WTC11 (cell line): Measurements from ENCODE around the gene AMN. TPM values are rescaled to one million over a fixed set of nuclear protein-coding genes. Genes with fewer than 3 reads are reported as not detected.

Experiments
- ATAC-seq: fragments of 200-7000 bp; cut with Tn5 transposase; 2 replicates; pipeline ENCODE4 v1.10.0; 2021; ENCODE audit warnings: mild to moderate bottlenecking, moderate library complexity
- CTCF ChIA-PET: fragments of 300-600 bp; sonication (Branson Sonifier 250); formaldehyde crosslinking; loops from one replicate; lab custom pipeline; 2021; ENCODE audit warnings: antibody characterized with exemption; lab: Charles Lee
- POLR2A ChIA-PET: fragments of 350-600 bp; sonication (Branson Sonifier 250); formaldehyde crosslinking; loops from one replicate; lab custom pipeline; 2021; ENCODE audit warnings: antibody characterized with exemption; lab: Charles Lee
- DNase-seq: peaks from one replicate; pipeline ENCODE4 v3.0.0; 2021; ENCODE audit warnings: low spot score
- H3K27ac Mint-ChIP-seq: 2 replicates; pipeline ENCODE4 v1.8.0; 2021; ENCODE audit warnings: mixed read lengths
- H3K27me3 Mint-ChIP-seq: 2 replicates; pipeline ENCODE4 v1.8.0; 2021; ENCODE audit warnings: low read depth, mild to moderate bottlenecking, moderate library complexity, mixed read lengths
- H3K36me3 Mint-ChIP-seq: 2 replicates; pipeline ENCODE4 v1.8.0; 2021; ENCODE audit warnings: mixed read lengths
- H3K4me1 Mint-ChIP-seq: 2 replicates; pipeline ENCODE4 v1.8.0; 2022; ENCODE audit warnings: mixed read lengths
- H3K4me3 Mint-ChIP-seq: 2 replicates; pipeline ENCODE4 v1.8.0; 2021; ENCODE audit warnings: mild to moderate bottlenecking, moderate library complexity, mixed read lengths
- H3K9me3 Mint-ChIP-seq: 2 replicates; pipeline ENCODE4 v1.8.0; 2021; ENCODE audit warnings: mixed read lengths
- ATF6 ChIP-seq: sonication (generic); formaldehyde crosslinking; IDR thresholded peaks from 2 replicates; pipeline ENCODE4 v1.8.1; 2023; ENCODE audit warnings: mild to moderate bottlenecking, missing genetic modification reagents
- CBFB ChIP-seq: sonication (generic); formaldehyde crosslinking; IDR thresholded peaks from 2 replicates; pipeline ENCODE4 v1.8.1; 2022; ENCODE audit warnings: mild to moderate bottlenecking, low read depth, missing genetic modification reagents
- ELF4 ChIP-seq: sonication (generic); formaldehyde crosslinking; IDR thresholded peaks from 2 replicates; pipeline ENCODE4 v1.8.1; 2022; ENCODE audit warnings: low read depth, mild to moderate bottlenecking, moderate library complexity, missing genetic modification reagents
- ESRRA ChIP-seq: sonication (generic); formaldehyde crosslinking; IDR thresholded peaks from 2 replicates; pipeline ENCODE4 v1.8.1; 2022; ENCODE audit warnings: mild to moderate bottlenecking, missing genetic modification reagents, borderline replicate concordance
- GABPB1 ChIP-seq: sonication (generic); formaldehyde crosslinking; IDR thresholded peaks from 2 replicates; pipeline ENCODE4 v1.8.1; 2023; ENCODE audit warnings: mild to moderate bottlenecking, missing genetic modification reagents
- GRHL2 ChIP-seq: fragments of 250-450 bp; sonication (Bioruptor Pico); IDR thresholded peaks from 2 replicates; pipeline ENCODE4 v1.8.0; 2022; ENCODE audit warnings: mild to moderate bottlenecking, moderate library complexity; ENCODE audit not compliant: insufficient replicate concordance, severe bottlenecking
- GTF2I ChIP-seq: fragments of 250-450 bp; sonication (Bioruptor Pico); conservative IDR thresholded peaks from 2 replicates; pipeline ENCODE4 v1.4.0; 2021; ENCODE audit warnings: mild to moderate bottlenecking
- MYBL2 ChIP-seq: sonication (generic); formaldehyde crosslinking; IDR thresholded peaks from 2 replicates; pipeline ENCODE4 v1.8.1; 2023; ENCODE audit warnings: mild to moderate bottlenecking, moderate library complexity, missing genetic modification reagents
- NFATC4 ChIP-seq: fragments of 250-450 bp; sonication (Bioruptor Pico); IDR thresholded peaks from 2 replicates; pipeline ENCODE4 v1.9.0; 2021; ENCODE audit warnings: mild to moderate bottlenecking
- NFYB ChIP-seq: sonication (generic); formaldehyde crosslinking; conservative IDR thresholded peaks from 2 replicates; pipeline ENCODE4 v1.8.0; 2022; ENCODE audit warnings: low read depth, missing genetic modification reagents
- NR2C2 ChIP-seq: sonication (generic); formaldehyde crosslinking; IDR thresholded peaks from 2 replicates; pipeline ENCODE4 v1.8.0; 2022; ENCODE audit warnings: mild to moderate bottlenecking, missing genetic modification reagents
- NR3C1 ChIP-seq: sonication (generic); formaldehyde crosslinking; conservative IDR thresholded peaks from 2 replicates; pipeline ENCODE4 v1.8.1; 2023; ENCODE audit warnings: low read depth, mild to moderate bottlenecking, missing genetic modification reagents
- PRRX2 ChIP-seq: fragments of 250-450 bp; sonication (Bioruptor Pico); IDR thresholded peaks from 2 replicates; pipeline ENCODE4 v1.8.0; 2021; ENCODE audit warnings: mild to moderate bottlenecking
- SP1 ChIP-seq: sonication (generic); formaldehyde crosslinking; conservative IDR thresholded peaks from 2 replicates; pipeline ENCODE4 v1.8.1; 2022; ENCODE audit warnings: missing genetic modification reagents
- TP53 ChIP-seq: sonication (generic); formaldehyde crosslinking; IDR thresholded peaks from 2 replicates; pipeline ENCODE4 v1.8.1; 2023; ENCODE audit warnings: mild to moderate bottlenecking, missing genetic modification reagents
- ZNF121 ChIP-seq: sonication (generic); formaldehyde crosslinking; IDR thresholded peaks from 2 replicates; pipeline ENCODE4 v1.8.0; 2023; ENCODE audit warnings: missing genetic modification reagents
- ZNF219 ChIP-seq: sonication (generic); formaldehyde crosslinking; IDR thresholded peaks from 2 replicates; pipeline ENCODE4 v1.8.0; 2023; ENCODE audit warnings: missing genetic modification reagents, mild to moderate bottlenecking, borderline replicate concordance
- ZNF512 ChIP-seq: sonication (generic); formaldehyde crosslinking; IDR thresholded peaks from 2 replicates; pipeline ENCODE4 v1.8.1; 2022; ENCODE audit warnings: missing genetic modification reagents, borderline replicate concordance
- total RNA-seq: library from RNA; stranded (reverse); gene quantifications from 3 replicates; pipeline ENCODE4 v1.2.3, GENCODE V29; 2021
- TF ChIP-seq, protein P1 (sequence below): sonication (generic); formaldehyde crosslinking; IDR thresholded peaks from 2 replicates; pipeline ENCODE4 v1.8.1; 2022; ENCODE audit warnings: mild to moderate bottlenecking, missing genetic modification reagents, moderate library complexity, borderline replicate concordance
- TF ChIP-seq, protein P2 (sequence below): sonication (generic); formaldehyde crosslinking; conservative IDR thresholded peaks from 2 replicates; pipeline ENCODE4 v1.8.1; 2022; ENCODE audit warnings: mild to moderate bottlenecking, missing genetic modification reagents
- TF ChIP-seq, protein P3 (sequence below): sonication (generic); formaldehyde crosslinking; IDR thresholded peaks from 2 replicates; pipeline ENCODE4 v1.8.0; 2023; ENCODE audit warnings: missing genetic modification reagents
- TF ChIP-seq, protein P4 (sequence below): sonication (generic); formaldehyde crosslinking; conservative IDR thresholded peaks from 2 replicates; pipeline ENCODE4 v1.8.1; 2023; ENCODE audit warnings: mild to moderate bottlenecking, low read depth, missing genetic modification reagents, moderate library complexity
- TF ChIP-seq, protein P5 (sequence below): sonication (generic); formaldehyde crosslinking; IDR thresholded peaks from 2 replicates; pipeline ENCODE4 v1.8.0; 2022; ENCODE audit warnings: mild to moderate bottlenecking, missing genetic modification reagents
- TF ChIP-seq, protein P6 (sequence below): fragments of 250-450 bp; sonication (Bioruptor Pico); IDR thresholded peaks from 2 replicates; pipeline ENCODE4 v1.9.0; 2021; ENCODE audit warnings: mild to moderate bottlenecking, borderline replicate concordance

The AMN gene
- total RNA-seq, 1 experiment from 2014 or later, result 2.8 TPM

GRCh38 chr14:102873546-102874061, 48.9 kb upstream of the AMN start:
- DNase-seq (no peak), ATAC-seq (no peak)
- no peaks in the 10 kb centered on the region for H3K9me3 Mint-ChIP-seq
- no peaks in the 10 kb centered on the region for H3K36me3 Mint-ChIP-seq
- no peaks in the 10 kb centered on the region for H3K4me1 Mint-ChIP-seq
- no peak overlapping the region for H3K27ac Mint-ChIP-seq
- no peak overlapping the region for H3K4me3 Mint-ChIP-seq
- TF ChIP-seq NR3C1 (CRISPR knock-in tag) (no peak), ATF6 (CRISPR knock-in tag) (no peak), GRHL2 (CRISPR knock-in tag) (no peak), TP53 (no peak), NFATC4 (CRISPR knock-in tag) (no peak), NR2C2 (CRISPR knock-in tag) (no peak), ESRRA (CRISPR knock-in tag) (no peak), ZNF121 (CRISPR knock-in tag) (no peak), GABPB1 (CRISPR knock-in tag) (no peak), CBFB (CRISPR knock-in tag) (no peak), PRRX2 (CRISPR knock-in tag) (no peak), SP1 (CRISPR knock-in tag) (no peak), NFYB (no peak), ZNF219 (no peak)
- TF ChIP-seq, protein P1, sequence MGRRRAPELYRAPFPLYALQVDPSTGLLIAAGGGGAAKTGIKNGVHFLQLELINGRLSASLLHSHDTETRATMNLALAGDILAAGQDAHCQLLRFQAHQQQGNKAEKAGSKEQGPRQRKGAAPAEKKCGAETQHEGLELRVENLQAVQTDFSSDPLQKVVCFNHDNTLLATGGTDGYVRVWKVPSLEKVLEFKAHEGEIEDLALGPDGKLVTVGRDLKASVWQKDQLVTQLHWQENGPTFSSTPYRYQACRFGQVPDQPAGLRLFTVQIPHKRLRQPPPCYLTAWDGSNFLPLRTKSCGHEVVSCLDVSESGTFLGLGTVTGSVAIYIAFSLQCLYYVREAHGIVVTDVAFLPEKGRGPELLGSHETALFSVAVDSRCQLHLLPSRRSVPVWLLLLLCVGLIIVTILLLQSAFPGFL (CRISPR knock-in tag), result no peak
- TF ChIP-seq, protein P2, sequence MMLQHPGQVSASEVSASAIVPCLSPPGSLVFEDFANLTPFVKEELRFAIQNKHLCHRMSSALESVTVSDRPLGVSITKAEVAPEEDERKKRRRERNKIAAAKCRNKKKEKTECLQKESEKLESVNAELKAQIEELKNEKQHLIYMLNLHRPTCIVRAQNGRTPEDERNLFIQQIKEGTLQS (CRISPR knock-in tag), result no peak
- TF ChIP-seq, protein P3, sequence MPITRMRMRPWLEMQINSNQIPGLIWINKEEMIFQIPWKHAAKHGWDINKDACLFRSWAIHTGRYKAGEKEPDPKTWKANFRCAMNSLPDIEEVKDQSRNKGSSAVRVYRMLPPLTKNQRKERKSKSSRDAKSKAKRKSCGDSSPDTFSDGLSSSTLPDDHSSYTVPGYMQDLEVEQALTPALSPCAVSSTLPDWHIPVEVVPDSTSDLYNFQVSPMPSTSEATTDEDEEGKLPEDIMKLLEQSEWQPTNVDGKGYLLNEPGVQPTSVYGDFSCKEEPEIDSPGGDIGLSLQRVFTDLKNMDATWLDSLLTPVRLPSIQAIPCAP (CRISPR knock-in tag), result no peak
- TF ChIP-seq, protein P4, sequence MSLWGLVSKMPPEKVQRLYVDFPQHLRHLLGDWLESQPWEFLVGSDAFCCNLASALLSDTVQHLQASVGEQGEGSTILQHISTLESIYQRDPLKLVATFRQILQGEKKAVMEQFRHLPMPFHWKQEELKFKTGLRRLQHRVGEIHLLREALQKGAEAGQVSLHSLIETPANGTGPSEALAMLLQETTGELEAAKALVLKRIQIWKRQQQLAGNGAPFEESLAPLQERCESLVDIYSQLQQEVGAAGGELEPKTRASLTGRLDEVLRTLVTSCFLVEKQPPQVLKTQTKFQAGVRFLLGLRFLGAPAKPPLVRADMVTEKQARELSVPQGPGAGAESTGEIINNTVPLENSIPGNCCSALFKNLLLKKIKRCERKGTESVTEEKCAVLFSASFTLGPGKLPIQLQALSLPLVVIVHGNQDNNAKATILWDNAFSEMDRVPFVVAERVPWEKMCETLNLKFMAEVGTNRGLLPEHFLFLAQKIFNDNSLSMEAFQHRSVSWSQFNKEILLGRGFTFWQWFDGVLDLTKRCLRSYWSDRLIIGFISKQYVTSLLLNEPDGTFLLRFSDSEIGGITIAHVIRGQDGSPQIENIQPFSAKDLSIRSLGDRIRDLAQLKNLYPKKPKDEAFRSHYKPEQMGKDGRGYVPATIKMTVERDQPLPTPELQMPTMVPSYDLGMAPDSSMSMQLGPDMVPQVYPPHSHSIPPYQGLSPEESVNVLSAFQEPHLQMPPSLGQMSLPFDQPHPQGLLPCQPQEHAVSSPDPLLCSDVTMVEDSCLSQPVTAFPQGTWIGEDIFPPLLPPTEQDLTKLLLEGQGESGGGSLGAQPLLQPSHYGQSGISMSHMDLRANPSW, result no peak
- TF ChIP-seq, protein P5, sequence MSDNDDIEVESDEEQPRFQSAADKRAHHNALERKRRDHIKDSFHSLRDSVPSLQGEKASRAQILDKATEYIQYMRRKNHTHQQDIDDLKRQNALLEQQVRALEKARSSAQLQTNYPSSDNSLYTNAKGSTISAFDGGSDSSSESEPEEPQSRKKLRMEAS, result no peak
- no peaks in the 10 kb centered on the region; the same call in 1 of the 2 replicates for H3K27me3 Mint-ChIP-seq
- ChIA-PET POLR2A (no interaction called here), CTCF (interaction anchor here (0.8 kb wide), 1 partner anchor 179 kb away, joined by 3 read pairs; no protein-coding TSS in a partner anchor)

DNA sequence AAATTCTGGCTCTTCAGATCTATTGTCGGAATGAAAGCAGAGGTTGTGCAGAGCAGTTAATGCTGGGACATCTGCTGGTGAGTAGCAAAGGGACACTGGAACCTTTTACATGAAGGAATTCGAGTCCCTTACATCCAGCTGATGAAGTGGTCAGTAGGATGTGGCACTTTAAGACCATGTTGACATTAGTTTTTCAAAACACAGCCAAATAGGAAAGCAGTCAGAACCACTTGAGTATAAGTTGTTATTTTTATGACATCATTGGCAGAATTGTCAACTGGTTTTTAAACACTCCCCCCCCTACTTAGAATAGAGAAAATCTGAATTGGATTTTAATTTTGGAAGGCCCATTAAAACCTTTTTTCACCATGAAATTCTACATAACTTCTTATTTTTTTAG, 46.8 kb upstream of the AMN start:
- Mint-ChIP-seq H3K4me1 (no peaks in the 10 kb centered on the region), H3K27ac (no peak overlapping the region), H3K36me3 (no peaks in the 10 kb centered on the region), H3K4me3 (no peak overlapping the region), H3K9me3 (no peaks in the 10 kb centered on the region), H3K27me3 (no peaks in the 10 kb centered on the region)
- POLR2A ChIA-PET, result no interaction called here
- CTCF ChIA-PET, result no interaction called here
- ATAC-seq, result no peak
- no peak for DNase-seq
- no peak for TF ChIP-seq ZNF121 (CRISPR knock-in tag)
- no peak for TF ChIP-seq MYBL2 (CRISPR knock-in tag)
- no peak for TF ChIP-seq ELF4
- TF ChIP-seq, protein P6, sequence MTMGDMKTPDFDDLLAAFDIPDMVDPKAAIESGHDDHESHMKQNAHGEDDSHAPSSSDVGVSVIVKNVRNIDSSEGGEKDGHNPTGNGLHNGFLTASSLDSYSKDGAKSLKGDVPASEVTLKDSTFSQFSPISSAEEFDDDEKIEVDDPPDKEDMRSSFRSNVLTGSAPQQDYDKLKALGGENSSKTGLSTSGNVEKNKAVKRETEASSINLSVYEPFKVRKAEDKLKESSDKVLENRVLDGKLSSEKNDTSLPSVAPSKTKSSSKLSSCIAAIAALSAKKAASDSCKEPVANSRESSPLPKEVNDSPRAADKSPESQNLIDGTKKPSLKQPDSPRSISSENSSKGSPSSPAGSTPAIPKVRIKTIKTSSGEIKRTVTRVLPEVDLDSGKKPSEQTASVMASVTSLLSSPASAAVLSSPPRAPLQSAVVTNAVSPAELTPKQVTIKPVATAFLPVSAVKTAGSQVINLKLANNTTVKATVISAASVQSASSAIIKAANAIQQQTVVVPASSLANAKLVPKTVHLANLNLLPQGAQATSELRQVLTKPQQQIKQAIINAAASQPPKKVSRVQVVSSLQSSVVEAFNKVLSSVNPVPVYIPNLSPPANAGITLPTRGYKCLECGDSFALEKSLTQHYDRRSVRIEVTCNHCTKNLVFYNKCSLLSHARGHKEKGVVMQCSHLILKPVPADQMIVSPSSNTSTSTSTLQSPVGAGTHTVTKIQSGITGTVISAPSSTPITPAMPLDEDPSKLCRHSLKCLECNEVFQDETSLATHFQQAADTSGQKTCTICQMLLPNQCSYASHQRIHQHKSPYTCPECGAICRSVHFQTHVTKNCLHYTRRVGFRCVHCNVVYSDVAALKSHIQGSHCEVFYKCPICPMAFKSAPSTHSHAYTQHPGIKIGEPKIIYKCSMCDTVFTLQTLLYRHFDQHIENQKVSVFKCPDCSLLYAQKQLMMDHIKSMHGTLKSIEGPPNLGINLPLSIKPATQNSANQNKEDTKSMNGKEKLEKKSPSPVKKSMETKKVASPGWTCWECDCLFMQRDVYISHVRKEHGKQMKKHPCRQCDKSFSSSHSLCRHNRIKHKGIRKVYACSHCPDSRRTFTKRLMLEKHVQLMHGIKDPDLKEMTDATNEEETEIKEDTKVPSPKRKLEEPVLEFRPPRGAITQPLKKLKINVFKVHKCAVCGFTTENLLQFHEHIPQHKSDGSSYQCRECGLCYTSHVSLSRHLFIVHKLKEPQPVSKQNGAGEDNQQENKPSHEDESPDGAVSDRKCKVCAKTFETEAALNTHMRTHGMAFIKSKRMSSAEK, result no peak
- TF ChIP-seq ZNF512 (CRISPR knock-in tag), result no peak
- no peak for TF ChIP-seq GTF2I (CRISPR knock-in tag)
